Measurements from ENCODE around the gene MIF4GD.

DNA sequence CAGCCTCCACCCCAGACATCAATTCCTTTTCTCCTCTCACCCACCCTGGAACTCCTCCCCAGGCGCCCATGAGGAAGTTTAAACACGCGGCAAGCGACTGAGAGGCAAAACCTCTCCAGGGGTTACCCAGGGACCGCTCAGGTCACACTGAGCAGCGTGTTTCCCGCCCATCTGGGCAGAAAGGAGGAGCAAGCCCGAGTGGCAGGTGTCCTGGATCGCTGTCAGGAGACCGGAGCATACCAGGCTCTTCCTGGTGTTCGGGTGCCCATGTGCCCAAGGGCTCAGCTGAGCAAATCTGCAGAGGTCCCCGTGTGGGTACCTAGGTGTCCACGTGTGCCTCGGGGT is 17.7 kb upstream of the MIF4GD start:
- TF ChIP-seq CTCF (IDR thresholded peaks at IDR 0.05) (no peak), ZFX (IDR thresholded peaks at IDR 0.05; ENCODE audit: borderline replicate concordance) (no peak)

Data from 22Rv1 (cell line).